H9 (cell line): ENCODE measurements around the gene SPDL1. TPM values are rescaled to one million over a fixed set of nuclear protein-coding genes. Genes with fewer than 3 reads are reported as not detected.

Experiments
- DNase-seq: peaks from one replicate; pipeline ENCODE4 v3.0.0-alpha.2; 2017
- H2AFZ ChIP-seq: one replicate; pipeline ENCODE4 v1.6.1; 2013; ENCODE audit warnings: mild to moderate bottlenecking, low read length, control low read depth, moderate library complexity
- H2AK5ac ChIP-seq: 2 replicates; pipeline ENCODE4 v1.6.1; 2013; ENCODE audit warnings: low read length, control low read depth, mixed read lengths; ENCODE audit not compliant: insufficient read length
- H2BK120ac ChIP-seq: one replicate; pipeline ENCODE4 v1.6.1; 2013; ENCODE audit warnings: low read depth, mild to moderate bottlenecking, low read length, control low read depth, inconsistent platforms; ENCODE audit not compliant: poor library complexity, severe bottlenecking
- H2BK12ac ChIP-seq: 2 replicates; pipeline ENCODE4 v1.6.1; 2013; ENCODE audit warnings: low read length, control low read depth, mixed read lengths, low read depth; ENCODE audit not compliant: insufficient read length
- H2BK15ac ChIP-seq: 2 replicates; pipeline ENCODE4 v1.6.1; 2013; ENCODE audit warnings: low read depth, low read length, control low read depth
- H2BK20ac ChIP-seq: one replicate; pipeline ENCODE4 v1.6.1; 2013; ENCODE audit warnings: low read depth, mild to moderate bottlenecking, low read length, control low read depth, inconsistent platforms; ENCODE audit not compliant: poor library complexity, severe bottlenecking
- H2BK5ac ChIP-seq: 2 replicates; pipeline ENCODE4 v1.6.1; 2013; ENCODE audit warnings: low read length, control low read depth, mixed read lengths; ENCODE audit not compliant: insufficient read length
- H3K14ac ChIP-seq: 2 replicates; pipeline ENCODE4 v1.6.1; 2013; ENCODE audit warnings: low read length, control low read depth; ENCODE audit not compliant: insufficient read depth
- H3K18ac ChIP-seq: 2 replicates; pipeline ENCODE4 v1.6.1; 2013; ENCODE audit warnings: low read depth, mild to moderate bottlenecking, mixed read lengths, low read length, control low read depth; ENCODE audit not compliant: insufficient read length
- H3K23ac ChIP-seq: 2 replicates; pipeline ENCODE4 v1.6.1; 2013; ENCODE audit warnings: low read length, control low read depth, mixed read lengths, low read depth; ENCODE audit not compliant: insufficient read length
- H3K23me2 ChIP-seq: 2 replicates; pipeline ENCODE4 v1.6.1; 2013; ENCODE audit warnings: low read depth, mild to moderate bottlenecking, mixed read lengths, low read length, control low read depth; ENCODE audit not compliant: insufficient read length, poor library complexity, severe bottlenecking
- H3K27ac ChIP-seq: 2 replicates; pipeline ENCODE4 v1.5.1; 2013; ENCODE audit warnings: low read length, control low read depth, mixed read lengths, low read depth; ENCODE audit not compliant: insufficient read length
- H3K27me3 ChIP-seq: 2 replicates; pipeline ENCODE4 v1.6.1; 2013; ENCODE audit warnings: low read length, control low read depth, inconsistent platforms; ENCODE audit not compliant: insufficient read depth
- H3K4ac ChIP-seq: 2 replicates; pipeline ENCODE4 v1.6.1; 2013; ENCODE audit warnings: low read depth, mild to moderate bottlenecking, control low read depth, inconsistent platforms, low read length, moderate library complexity
- H3K4me1 ChIP-seq: 2 replicates; pipeline ENCODE4 v1.6.1; 2013; ENCODE audit warnings: low read length, control low read depth, inconsistent platforms; ENCODE audit not compliant: insufficient read depth
- H3K4me2 ChIP-seq: 2 replicates; pipeline ENCODE4 v1.6.1; 2013; ENCODE audit warnings: low read length, control low read depth, mixed read lengths; ENCODE audit not compliant: insufficient read length, insufficient read depth
- H3K56ac ChIP-seq: 2 replicates; pipeline ENCODE4 v1.6.1; 2013; ENCODE audit warnings: low read depth, mild to moderate bottlenecking, mixed read lengths, low read length, control low read depth; ENCODE audit not compliant: insufficient read length
- H3K79me1 ChIP-seq: 2 replicates; pipeline ENCODE4 v1.6.1; 2013; ENCODE audit warnings: low read depth, mild to moderate bottlenecking, moderate library complexity, low read length, control low read depth, inconsistent platforms; ENCODE audit not compliant: insufficient read depth, poor library complexity, severe bottlenecking
- H3K79me2 ChIP-seq: 2 replicates; pipeline ENCODE4 v1.6.1; 2013; ENCODE audit warnings: low read length, control low read depth, inconsistent platforms; ENCODE audit not compliant: insufficient read depth
- H3K9ac ChIP-seq: 2 replicates; pipeline ENCODE4 v1.6.1; 2013; ENCODE audit warnings: low read length, control low read depth, mixed read lengths; ENCODE audit not compliant: insufficient read length; ENCODE audit errors: extremely low read depth
- H3K9me3 ChIP-seq: one replicate; pipeline ENCODE4 v1.6.1; 2013; ENCODE audit warnings: low read depth, low read length, inconsistent platforms; ENCODE audit not compliant: control insufficient read depth
- H3T11ph ChIP-seq: one replicate; pipeline ENCODE4 v1.6.1; 2013; ENCODE audit warnings: mild to moderate bottlenecking, low read length, control low read depth, inconsistent platforms
- H4K20me1 ChIP-seq: one replicate; pipeline ENCODE4 v1.6.1; 2013; ENCODE audit not compliant: control insufficient read depth, insufficient read length, insufficient read depth
- H4K5ac ChIP-seq: 2 replicates; pipeline ENCODE4 v1.6.1; 2013; ENCODE audit warnings: low read depth, mild to moderate bottlenecking, mixed read lengths, low read length, control low read depth; ENCODE audit not compliant: insufficient read length
- H4K8ac ChIP-seq: replicated peaks from 2 replicates; pipeline ENCODE4 v1.6.1; 2013; ENCODE audit warnings: low read length, control low read depth, mixed read lengths, low read depth; ENCODE audit not compliant: insufficient read length
- H4K91ac ChIP-seq: 2 replicates; pipeline ENCODE4 v1.6.1; 2013; ENCODE audit warnings: low read depth, mild to moderate bottlenecking, moderate library complexity, mixed read lengths, low read length, control low read depth; ENCODE audit not compliant: insufficient read length
- H3K27ac Mint-ChIP-seq, 3 experiments: 2 replicates in 2 of 3; 3 replicates in 1 of 3; pipeline ENCODE4 v1.8.0; 2020 to 2021; ENCODE audit warnings: mixed read lengths in 3 of 3, mild to moderate bottlenecking in 1 of 3, moderate library complexity in 1 of 3
- H3K27me3 Mint-ChIP-seq: 2 replicates; pipeline ENCODE4 v1.8.0; 2021; ENCODE audit warnings: low read depth, mild to moderate bottlenecking, moderate library complexity, mixed read lengths
- H3K36me3 Mint-ChIP-seq, 3 experiments: 2 replicates in 2 of 3; 3 replicates in 1 of 3; pipeline ENCODE4 v1.8.0; 2020 to 2021; ENCODE audit warnings: low read depth in 3 of 3, mixed read lengths in 3 of 3; ENCODE audit not compliant: insufficient read depth in 1 of 3
- H3K4me1 Mint-ChIP-seq, 2 experiments: 2 replicates each; pipeline ENCODE4 v1.8.0; 2020; ENCODE audit warnings: mixed read lengths in 2 of 2
- H3K4me3 Mint-ChIP-seq, 2 experiments: 2 replicates in 1 of 2; 3 replicates in 1 of 2; pipeline ENCODE4 v1.8.0; 2020 to 2021; ENCODE audit warnings: mild to moderate bottlenecking in 2 of 2, mixed read lengths in 2 of 2, moderate library complexity in 1 of 2
- H3K9me3 Mint-ChIP-seq, 2 experiments: 2 replicates in 1 of 2; 3 replicates in 1 of 2; pipeline ENCODE4 v1.8.0; 2020; ENCODE audit warnings: mild to moderate bottlenecking in 2 of 2, mixed read lengths in 2 of 2, moderate library complexity in 1 of 2
- CTCF ChIP-seq: fragments of 200-600 bp; sonication (generic); conservative IDR thresholded peaks from 3 replicates; pipeline ENCODE4 v1.8.0; 2021; ENCODE audit warnings: antibody characterized with exemption, mild to moderate bottlenecking
- WGBS: extraction: QIAGEN DNeasy Blood & Tissue Kit; methylation state at CpG from one replicate; pipeline ENCODE4 v1.1.7; 2013; ENCODE audit warnings: missing lambda C conversion rate, low lambda C conversion rate, mixed read lengths; ENCODE audit not compliant: insufficient read length; ENCODE audit errors: extremely low coverage; 5-methylcytosine and 5-hydroxymethylcytosine counted together
- total RNA-seq: library from RNA; stranded (reverse); gene quantifications from 2 replicates; pipeline ENCODE4 v1.2.1, GENCODE V29; 2021

SPDL1 gene
- total RNA-seq, 1 experiment from 2014 or later: 49.4 TPM

GRCh38 chr5:169567079-169567478, 16.5 kb upstream of the SPDL1 start:
- no peak overlapping the region for H3K27ac Mint-ChIP-seq
- no CpG with 5 or more reads among the region's 2 CpGs for WGBS
- no peak overlapping the region for H2BK20ac ChIP-seq

More at GRCh38 chr5:169567079-169567478, 16.5 kb upstream of the SPDL1 start:
- Histone ChIP-seq H3K56ac (no peak overlapping the region), H2BK5ac (no peak overlapping the region), H4K91ac (no peak overlapping the region), H3K9ac (no peak overlapping the region), H3K14ac (no peak overlapping the region), H2AFZ (no peak overlapping the region), H2BK12ac (no peak overlapping the region), H3K27ac (no peak overlapping the region), H4K8ac (no peak overlapping the region), H2BK15ac (no peak overlapping the region), H3K27me3 (no peaks in the 10 kb centered on the region), H3K9me3 (no peaks in the 10 kb centered on the region), H3K18ac (no peak overlapping the region), H3K23ac (no peak overlapping the region), H3K4me1 (0 out of 2 replicates have a peak, but pooled peaks cover 2% of the 10 kb centered on the region), H3K4me2 (no peak overlapping the region), H3K4ac (no peak overlapping the region), H3T11ph (no peak overlapping the region), H3K23me2 (no peaks in the 10 kb centered on the region), H2AK5ac (no peak overlapping the region), H3K79me1 (no peaks in the 10 kb centered on the region), H3K79me2 (no peaks in the 10 kb centered on the region), H4K20me1 (no peaks in the 10 kb centered on the region), H4K5ac (no peak overlapping the region), H2BK120ac (no peak overlapping the region)
- peaks cover 33% of the 10 kb centered on the region for H3K27me3 Mint-ChIP-seq
- no peaks in the 10 kb centered on the region for H3K9me3 Mint-ChIP-seq
- no peak for TF ChIP-seq CTCF
- H3K4me3 Mint-ChIP-seq: no peak overlapping the region
- peaks cover 2% of the 10 kb centered on the region in 2 experiments; a peak in 3 of 4 replicates for H3K4me1 Mint-ChIP-seq
- DNase-seq: peak; percentile 31
- H3K36me3 Mint-ChIP-seq: no peaks in the 10 kb centered on the region
